Kasumi-1 (cell line): Measurements from ENCODE around the gene CCDC60.
"Not testable (repeated sequence)": the region's sequence is repeated elsewhere in the genome, so short reads cannot be mapped to it uniquely, and the experiment has no call there.

ENCODE experiments used
- DNase-seq, 2 experiments: peaks; one replicate each; lab custom pipeline; 2025; lab: John Stamatoyannopoulos, UW

CCDC60 gene

DNA sequence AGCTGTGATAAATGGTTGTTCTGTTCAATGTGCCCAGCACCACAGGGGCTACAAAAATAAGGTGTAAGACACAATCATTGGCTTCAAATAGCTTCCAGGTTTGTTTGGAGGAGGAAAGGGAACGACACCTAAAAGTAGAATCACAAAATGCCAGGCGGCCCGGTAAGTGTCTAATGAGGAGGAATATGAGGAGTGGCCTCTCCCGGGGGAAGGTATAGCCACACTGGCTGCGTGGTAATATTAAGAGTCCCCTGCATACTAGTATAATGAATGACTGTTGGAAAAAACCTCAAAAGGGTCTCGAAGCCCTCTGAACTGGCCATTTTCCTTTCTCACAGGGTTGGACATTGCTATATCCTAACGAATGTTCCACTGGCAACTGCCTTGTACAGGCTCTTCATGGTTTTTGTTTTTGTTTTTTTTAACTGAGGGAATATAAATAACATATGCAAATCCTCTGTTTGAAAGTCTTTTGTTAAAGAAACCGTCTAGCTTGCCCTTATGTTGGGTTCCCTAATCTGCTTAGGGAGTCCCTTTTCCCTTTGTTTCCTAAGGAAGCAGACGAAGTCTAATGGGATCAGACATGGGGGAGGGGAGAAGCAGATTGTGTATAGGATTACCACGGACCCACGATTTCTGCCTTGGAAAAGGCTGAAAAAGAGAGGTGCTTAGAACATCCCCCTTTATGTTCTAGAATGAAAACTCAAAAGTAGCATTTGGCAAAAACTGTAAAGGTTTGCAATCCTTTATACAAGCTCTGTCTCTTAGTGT is 4.2 kb downstream of the CCDC60 start:
- no peak for DNase-seq

DNA sequence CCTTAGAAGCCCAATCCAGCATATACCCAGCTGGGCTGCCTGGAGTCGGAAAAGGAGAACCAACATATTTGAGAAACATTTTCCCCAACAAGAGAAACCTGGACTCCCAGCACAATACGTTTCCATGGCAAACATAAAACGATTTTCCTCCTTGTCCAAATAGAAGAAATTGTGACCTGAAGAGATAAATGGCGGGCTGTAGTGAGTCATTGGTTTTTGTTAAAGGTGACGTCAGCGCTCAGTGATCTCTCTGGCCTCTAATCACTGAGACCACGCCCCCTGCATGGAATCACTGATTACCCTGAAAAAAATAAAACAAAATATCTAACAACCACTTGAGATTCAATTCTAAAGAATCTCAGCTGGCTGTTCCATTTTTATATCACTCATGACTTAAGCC is 6.0 kb downstream of the CCDC60 start:
- no peak for DNase-seq

DNA sequence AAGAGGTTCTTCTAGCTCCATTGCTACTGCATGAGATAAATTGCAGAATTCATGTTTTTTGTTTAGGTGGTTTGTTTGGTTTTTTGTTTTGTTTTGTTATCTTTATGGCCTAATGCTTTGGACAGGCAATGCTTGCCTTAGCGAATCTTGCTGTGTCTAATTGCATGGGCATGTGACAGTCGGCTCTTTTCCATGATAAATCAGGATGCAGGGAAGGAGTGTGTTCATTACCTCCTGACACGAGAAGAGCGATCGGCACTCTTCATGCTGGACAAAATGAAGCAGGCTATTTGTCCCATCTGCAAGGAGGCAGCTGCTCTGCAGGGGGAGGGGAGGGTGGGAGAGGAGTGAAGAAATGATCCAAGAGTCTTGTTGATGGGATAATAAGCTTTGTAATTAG is 6.5 kb downstream of the CCDC60 start:
- DNase-seq = no peak

DNA sequence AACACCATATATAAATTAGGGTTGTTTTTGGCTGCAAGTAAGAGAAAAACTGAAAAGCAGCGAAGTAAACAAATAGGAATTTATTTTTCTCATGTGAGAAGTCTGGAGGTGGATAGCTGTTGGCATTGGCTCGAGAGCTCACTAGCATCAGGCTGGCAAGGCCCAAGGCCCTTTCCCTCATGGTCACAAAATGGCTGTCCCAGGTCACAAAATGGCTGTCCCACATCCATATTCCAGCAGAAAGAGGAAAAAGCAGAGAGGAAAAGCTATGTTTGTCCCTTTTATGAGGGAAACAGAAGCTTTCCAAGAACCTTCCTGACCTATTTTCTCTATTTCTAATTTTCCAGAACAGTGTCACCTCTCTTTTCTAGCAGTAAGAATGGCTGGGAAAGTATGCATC is 7.5 kb downstream of the CCDC60 start:
- no peak for DNase-seq

DNA sequence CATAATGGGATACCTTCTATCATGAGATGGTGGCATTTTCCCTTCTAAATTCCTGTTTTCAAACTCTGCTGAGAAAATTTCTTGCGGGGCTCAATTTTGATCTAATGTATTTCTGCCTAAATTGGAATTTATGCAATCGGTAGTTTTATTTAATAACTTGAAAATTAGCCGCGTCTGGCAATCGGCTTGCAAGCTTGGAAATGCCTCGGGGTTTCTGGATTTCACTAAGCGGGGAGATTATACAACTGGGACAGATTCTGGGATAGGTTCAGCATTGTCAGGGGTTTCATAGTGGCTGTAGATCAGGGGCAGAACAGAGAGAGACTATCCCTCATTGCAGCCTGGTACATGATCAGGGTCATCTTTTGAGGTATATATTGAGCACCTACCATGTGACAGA is 8.6 kb downstream of the CCDC60 start:
- DNase-seq = no peak

DNA sequence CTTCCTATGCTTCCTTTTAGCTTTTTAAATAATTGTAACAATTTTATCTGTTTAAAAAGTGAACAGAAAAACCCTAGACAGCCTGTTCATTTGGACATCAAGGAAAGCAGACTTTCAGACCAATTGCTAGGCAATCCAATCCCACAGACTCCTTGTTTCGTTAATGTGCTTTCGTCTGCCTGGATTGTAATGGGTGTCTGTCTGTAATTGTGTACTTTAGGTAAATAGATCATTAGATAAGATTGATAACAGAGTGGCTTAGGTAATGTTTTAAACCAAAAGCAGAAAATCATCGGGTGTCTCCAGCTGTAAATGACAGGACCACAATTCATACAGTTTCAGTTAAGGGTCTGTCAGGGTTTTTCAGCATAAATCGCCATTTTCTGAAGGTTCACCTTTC is 19.6 kb downstream of the CCDC60 start:
- no peak for DNase-seq

DNA sequence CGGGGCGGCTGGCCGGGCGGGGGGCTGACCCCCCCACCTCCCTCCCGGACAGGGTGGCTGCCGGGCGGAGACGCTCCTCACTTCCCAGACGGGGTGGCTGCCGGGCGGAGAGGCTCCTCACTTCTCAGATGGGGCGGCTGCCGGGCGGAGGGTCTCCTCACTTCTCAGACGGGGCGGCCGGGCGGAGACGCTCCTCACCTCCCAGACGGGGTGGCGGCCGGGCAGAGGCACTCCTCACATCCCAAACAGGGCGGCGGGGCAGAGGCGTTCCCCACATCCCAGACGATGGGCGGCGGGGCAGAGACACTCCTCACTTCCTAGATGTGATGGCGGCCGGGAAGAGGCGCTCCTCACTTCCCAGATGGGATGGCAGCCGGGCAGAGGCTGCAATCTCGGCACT is 25.8 kb downstream of the CCDC60 start:
- DNase-seq = not testable (repeated sequence)

DNA sequence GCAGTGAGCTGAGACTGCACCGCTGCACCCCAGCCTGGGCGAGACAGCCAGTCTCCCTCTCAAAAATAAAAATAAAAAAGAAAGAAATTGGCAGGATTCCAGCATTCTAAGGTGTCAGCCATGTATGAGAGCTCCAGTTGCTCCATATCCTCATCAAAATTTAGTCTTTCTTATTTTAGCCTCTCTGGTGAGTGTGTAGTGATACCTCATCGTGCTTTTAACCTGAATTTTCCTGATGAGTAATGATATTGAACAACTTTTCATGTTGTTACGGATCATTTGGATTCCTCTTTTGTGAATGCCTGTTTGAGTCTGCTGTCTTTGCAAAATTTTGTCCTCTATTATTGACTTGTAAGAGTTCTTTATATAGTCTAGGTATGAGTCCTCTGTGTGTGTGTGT is 28.5 kb downstream of the CCDC60 start:
- no peak for DNase-seq

DNA sequence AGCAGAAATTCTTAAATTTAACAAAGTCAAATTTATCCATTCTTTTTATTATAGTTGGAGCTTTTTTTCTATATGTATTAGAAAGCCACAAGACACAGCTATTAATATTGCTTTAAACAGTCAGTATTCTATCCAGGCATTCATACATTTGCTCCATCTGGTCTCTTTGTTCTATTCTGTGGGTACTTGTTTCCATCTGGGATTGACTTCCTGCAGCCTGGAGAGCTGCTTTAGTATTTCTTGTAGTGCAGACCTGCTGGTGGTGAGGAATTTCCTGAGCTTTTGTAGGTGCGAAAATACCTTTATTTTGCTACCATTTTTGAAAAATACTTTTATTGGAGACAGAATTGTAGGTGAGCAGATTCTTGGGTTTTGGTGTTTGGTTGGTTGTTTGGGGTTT is 29.0 kb downstream of the CCDC60 start:
- DNase-seq = no peak

DNA sequence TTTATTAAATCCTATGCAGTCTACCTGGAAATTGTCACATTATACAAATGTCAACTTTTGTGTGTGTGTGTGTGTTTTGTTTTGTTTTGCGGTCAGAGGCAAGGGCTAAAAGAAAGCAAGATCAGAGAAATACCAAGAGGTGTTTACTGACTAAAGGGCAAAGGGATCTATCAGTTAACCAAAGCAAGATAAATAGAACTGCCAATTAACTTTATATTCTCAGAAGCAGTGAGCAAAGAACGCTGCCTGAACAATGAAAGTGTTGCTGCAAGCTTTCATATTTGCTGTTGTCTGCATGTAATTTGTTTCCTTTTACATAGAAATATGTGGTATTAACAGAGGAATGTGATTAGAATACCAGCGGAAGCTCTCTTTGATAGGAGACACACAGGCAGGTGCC is 30.9 kb downstream of the CCDC60 start:
- DNase-seq = no peak

DNA sequence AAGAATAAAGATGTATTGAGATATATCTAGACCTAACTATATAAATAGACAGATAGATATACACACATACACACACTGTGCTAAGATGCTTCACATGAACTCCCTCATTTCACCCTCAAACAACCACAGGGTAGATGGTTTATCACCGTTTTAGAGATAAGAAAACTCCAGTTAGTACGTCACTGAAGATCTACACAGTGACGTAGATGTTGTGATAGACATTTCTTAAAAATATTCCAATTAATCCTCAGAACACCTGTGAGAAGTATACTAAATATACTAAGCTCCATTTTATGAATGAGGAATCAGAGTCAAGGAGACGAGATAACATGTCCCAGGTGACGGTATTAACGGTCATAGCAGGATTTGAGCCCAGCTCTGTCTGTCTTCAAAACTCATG is 31.5 kb downstream of the CCDC60 start:
- no peak for DNase-seq

DNA sequence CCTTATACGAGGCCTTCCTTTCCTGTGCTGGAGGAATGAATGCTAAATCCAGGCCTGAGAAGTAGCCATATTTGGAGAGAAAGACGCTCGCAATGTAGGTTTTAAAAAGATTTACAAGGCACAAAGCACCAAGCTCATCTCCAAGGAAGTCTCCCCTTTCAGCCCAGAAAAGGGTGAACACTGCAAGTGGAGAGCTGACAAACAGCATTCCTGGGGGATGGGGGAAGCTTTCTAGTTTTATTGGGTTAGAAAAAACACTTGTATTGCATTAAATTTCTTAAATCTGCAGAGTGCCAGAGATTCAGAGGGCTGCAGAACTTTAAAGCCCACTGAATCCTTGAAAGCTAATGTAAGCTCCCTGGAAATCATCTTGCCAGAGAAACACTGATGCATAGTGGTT is 34.6 kb downstream of the CCDC60 start:
- DNase-seq = no peak

DNA sequence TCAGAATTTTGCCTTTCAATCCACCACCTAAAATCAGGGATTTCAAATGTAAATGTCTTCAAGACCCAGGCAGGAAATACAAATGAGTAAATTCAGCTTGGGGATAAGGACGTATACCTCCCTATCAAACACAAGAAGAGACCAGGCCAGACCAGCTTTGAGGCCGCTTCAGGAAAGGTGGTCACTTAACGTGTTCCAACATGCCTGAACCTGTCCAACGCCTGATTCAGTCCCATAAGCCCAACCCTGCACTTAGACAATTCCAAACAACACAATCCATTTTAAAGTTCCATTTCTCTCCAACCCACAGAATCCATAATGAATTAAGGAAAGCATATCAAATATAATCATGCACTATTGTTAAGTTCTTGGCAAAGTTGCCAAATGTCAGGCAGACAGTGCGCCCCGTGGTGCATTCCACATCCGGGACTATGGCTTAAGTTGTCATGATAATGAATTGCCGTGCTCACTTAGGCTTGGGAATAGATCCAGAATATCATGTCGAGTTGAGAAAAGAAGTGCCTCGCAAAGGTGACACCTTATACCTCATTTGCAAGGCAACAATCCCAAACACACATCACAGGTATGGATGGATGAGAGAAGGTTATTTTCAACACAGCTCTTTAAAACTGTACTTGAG is 35.5 kb downstream of the CCDC60 start:
- no peak for DNase-seq

DNA sequence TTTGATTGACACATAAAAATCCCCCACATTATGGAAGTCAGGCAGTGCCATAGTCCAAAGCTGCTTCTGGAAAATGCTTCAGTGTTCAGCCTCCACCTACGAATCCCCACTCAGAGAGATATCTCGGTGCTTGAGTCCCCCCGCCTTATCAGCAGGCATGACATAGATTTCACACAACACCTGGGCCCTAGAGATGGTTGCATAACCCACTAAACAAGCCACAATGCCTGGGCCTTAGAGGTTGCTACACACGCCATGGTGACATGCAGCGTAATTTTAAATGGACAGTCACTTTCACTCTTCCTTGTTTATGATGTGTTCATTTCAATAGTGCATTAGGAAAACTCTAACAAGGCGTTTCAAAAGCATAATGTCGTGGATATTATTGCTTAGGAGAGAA is 38.0 kb downstream of the CCDC60 start:
- no peak for DNase-seq

DNA sequence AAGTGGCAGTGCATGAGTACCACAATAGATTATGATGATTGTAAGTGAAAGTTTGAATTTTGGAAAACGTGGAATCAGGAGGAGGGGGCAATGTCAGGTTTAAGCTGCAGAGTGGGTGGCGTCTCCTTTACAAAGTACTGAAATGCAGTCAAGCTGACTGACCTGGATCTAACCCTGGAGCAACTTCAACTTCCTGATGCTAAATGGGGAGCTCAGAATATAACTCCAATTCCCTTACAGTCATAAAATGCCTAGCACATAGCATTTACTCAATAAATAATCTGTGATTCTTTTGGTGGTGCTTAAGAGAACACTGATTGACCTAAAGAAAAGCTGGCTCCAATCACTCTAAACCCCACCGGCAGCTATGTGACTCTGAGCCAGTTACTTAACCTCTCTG is 38.5 kb downstream of the CCDC60 start:
- no peak for DNase-seq

DNA sequence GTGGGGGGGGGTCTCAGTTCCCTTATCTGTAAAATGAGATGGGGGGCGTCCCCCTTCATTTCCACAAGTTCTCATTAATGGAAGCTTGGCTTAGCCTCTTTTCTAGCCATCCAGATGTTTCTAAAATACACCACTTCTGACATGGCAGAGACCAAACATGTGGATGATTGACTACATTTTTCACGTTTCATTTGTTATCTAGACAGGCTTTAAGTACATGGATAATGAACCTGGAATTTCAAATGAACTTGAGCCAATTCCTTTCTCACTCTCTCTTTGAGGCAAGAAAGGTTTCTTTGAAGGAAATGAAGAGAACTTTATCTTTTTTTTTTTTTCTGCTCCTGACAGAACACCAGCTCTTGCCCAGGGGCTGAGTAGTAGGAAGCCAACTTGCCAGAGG is 39.1 kb downstream of the CCDC60 start:
- no peak for DNase-seq

DNA sequence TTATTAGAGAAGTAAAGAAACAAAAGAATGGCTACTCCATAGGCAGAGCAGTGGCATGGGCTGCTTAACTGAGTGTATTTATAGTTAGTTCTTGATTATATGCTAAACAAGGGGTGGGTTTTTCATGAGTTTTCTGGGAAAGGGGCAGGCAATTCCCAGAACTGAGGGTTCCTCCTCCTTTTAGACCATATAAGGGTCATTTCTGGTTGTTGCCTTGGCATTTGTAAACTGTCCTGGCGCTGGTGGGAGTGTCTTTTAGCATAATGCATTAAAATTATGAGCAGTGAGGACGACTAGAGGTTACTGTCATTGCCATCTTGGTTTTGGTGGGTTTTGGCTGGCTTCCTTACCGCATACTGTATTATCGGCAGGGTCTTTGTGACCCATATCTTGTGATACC is 40.1 kb downstream of the CCDC60 start:
- no peak for DNase-seq

DNA sequence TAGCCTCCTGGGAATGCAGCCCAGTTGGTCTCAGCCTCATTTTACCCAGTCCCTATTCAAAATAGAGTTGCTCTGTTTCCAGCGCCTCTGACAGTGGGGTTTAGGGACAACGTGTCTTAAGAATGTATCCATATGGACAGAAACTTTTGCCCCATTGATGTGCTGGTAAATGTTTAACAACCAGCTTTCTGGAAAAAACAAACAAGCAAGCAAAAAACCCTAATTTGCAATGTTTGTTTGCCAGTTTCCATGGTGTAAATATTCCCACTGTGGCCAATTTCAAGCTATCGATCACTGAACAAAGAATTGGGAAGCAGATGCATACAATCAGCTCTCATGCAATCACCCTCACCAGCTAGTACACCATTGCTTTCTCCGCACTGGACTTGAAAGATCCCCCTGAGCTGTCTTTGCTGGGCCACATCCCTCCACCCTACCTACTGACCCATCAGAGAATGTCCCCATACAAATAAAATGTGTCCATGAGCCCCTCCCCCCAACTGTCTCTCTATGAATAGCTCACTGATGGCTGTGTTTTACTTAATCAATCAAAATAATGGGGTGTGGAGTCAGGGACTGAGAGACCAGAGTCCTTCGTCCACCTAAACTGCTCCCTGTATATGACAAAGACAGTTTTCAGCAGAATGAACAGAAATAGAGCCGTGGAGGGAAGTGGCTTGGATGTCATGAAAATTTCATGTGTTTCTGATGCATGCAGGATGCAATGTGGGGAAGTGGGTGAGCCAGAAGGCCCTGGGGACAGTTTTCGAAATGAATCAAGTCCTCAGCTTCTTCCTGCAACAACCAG is 40.8 kb downstream of the CCDC60 start:
- no peak for DNase-seq

DNA sequence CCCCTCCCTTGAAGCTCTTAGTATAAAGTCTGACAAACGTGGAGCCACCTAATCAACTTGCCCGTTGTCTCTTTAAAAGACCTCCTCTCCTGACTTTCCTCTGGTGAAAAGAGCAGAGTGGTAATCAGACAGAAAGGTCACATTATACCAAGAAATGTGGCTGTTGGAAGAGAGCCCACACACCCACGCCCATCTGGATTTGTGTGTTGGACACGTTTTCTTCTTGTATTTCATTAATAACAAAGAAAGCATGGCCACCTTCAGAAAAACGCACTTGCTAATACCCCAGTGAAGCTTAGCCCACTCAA is 41.3 kb downstream of the CCDC60 start:
- DNase-seq = no peak

DNA sequence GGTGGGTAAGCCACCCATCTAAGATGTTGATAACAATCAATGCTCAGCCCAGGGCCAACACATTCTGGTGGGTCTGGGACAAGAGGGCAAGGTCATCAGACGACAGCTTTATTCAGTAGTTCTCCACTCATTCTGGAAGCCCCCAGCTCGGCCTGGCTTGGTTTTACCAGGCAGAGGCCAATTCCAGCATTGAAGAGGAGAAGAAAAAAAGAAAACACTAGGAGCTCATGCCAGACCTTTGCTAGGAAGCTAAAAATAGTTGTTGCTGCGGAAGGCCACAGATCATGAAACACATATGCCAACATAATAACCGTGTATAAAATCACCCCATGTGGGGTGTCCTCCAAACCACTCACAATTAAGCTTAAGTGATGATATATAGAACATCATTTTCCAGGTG is 44.4 kb downstream of the CCDC60 start:
- DNase-seq = no peak

DNA sequence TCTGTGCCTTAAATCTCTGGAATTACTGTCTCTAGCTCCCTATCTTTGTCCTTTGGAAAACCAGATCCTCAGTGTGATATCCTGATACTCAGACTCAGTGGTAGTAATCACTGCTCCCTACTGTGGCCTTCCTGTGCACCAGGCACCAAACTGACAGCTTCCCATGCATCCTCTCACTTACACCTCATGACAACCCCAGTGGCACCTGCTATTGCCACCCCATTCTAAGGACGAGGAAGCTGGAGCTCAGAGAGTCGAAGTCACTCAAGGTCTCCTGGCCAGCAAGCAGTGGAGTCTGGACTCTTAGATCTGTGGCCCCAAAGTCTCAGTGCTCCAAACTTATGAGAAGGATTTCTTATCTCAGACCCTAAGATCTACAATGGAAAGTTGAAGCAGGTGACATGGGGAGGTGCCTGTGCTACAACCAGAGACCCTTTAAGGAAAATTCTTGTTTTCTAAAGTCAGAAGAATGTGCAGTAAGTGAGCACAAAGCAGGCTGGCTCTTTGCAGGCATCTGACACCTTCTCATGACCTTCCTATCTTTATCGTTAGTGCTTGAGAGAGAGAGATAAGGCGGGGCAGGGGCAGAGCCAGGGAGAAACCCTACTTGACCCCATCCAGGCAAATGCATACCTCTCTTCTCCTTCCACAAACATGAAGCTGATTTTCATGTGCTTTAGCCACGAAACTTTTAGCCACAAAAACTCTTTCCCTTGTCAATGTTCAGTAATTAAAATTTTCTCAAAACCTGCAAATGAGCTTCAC is 47.1 kb downstream of the CCDC60 start:
- no peak for DNase-seq

DNA sequence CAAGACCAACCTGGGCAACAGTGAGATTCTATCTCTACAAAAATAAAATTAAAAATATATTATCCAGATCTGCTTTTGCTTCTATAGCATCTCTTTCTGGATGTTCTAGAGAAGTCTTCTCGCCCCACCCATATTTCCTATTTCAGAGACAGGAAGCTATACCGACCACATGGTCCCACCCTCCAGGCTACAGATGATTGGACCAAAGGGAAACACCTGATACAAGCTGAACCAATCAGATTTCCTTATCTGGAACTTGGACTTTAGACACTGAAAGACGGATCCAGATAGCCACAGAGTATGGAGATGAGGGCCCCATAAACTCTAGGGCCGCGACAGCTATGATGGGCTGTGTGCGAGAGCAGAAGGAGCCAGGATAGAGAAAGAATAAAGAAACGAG is 48.7 kb downstream of the CCDC60 start:
- DNase-seq = no peak

DNA sequence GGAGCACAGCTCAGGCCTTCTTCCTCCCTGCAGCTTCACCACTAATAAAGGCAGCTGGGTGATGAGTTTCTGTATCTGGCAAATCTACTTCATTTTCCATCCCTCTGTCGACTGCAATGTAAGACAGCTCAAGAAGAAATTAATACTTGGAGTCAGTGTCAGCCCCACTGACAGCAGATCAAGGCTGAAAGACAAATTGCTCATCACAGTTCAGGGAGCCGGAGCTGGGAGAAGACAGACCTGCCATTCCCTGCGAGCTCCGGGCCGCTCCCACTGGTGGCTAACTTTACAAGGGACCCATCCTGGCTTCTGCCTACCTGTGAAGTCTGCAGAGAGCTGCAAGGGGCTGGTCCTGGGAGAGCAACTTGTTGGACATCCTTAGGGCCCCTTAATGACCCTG is 49.8 kb downstream of the CCDC60 start:
- DNase-seq = no peak
